Epithelial cell of proximal tubule (primary cell): ENCODE results near the gene KCTD5. TPM values are rescaled to one million over a fixed set of nuclear protein-coding genes. Genes with fewer than 3 reads are reported as not detected.

Experiments used
- DNase-seq: peaks from one replicate; pipeline ENCODE4 v3.0.0-alpha.2; 2011; ENCODE audit warnings: low read depth
- H3K4me3 ChIP-seq: 2 replicates; pipeline ENCODE4 v1.5.1; 2011; ENCODE audit warnings: low read depth, mild to moderate bottlenecking, low read length
- total RNA-seq: library from RNA; depleted of rRNA; stranded (reverse); fragments of >200 nt; gene quantifications from 2 replicates; pipeline ENCODE4 v1.2.3, GENCODE V29; 2015
- TF ChIP-seq, protein P1 (sequence below): conservative IDR thresholded peaks from 2 replicates; pipeline ENCODE4 v1.5.1; 2012; ENCODE audit warnings: low read depth, mild to moderate bottlenecking, low read length

Gene KCTD5
- total RNA-seq, 1 donor from 2014 or later = 45.1 TPM

DNA sequence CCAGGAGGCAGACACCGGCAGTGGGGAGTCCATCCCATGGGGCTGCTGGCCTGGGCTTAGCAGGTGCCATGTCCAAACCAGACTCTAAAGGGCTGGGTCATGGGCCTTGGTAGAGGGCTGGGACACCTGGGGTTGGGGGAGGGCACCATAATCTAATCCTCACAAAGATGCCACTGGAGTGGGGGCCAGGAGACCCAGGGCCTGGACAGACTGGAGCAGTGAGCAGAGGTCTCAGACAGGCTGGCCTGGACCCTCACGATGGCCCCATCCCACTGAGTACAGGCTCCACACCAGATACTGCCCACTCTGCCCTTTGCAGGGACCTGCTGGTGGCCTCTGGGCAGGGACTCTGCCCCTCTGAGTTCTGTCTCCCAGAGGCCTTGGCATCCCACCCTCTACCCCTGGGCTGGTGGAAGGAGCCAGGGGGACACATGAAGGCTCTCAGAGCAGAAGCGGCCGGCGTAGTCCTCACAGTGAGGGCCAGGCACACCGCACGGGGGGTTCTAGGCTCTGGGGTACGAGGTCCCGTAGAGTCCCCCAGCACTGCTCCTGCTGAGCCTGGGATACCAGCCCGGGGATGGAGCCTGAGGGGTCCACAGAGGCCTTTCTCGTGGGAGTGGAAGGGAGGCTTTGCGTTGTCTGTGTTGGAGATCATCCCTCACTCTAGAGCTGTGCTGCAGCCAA is 60.1 kb downstream of the KCTD5 start:
- no peak for DNase-seq
- TF ChIP-seq, protein P1, sequence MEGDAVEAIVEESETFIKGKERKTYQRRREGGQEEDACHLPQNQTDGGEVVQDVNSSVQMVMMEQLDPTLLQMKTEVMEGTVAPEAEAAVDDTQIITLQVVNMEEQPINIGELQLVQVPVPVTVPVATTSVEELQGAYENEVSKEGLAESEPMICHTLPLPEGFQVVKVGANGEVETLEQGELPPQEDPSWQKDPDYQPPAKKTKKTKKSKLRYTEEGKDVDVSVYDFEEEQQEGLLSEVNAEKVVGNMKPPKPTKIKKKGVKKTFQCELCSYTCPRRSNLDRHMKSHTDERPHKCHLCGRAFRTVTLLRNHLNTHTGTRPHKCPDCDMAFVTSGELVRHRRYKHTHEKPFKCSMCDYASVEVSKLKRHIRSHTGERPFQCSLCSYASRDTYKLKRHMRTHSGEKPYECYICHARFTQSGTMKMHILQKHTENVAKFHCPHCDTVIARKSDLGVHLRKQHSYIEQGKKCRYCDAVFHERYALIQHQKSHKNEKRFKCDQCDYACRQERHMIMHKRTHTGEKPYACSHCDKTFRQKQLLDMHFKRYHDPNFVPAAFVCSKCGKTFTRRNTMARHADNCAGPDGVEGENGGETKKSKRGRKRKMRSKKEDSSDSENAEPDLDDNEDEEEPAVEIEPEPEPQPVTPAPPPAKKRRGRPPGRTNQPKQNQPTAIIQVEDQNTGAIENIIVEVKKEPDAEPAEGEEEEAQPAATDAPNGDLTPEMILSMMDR = no peak
- H3K4me3 ChIP-seq = no peak overlapping the region

DNA sequence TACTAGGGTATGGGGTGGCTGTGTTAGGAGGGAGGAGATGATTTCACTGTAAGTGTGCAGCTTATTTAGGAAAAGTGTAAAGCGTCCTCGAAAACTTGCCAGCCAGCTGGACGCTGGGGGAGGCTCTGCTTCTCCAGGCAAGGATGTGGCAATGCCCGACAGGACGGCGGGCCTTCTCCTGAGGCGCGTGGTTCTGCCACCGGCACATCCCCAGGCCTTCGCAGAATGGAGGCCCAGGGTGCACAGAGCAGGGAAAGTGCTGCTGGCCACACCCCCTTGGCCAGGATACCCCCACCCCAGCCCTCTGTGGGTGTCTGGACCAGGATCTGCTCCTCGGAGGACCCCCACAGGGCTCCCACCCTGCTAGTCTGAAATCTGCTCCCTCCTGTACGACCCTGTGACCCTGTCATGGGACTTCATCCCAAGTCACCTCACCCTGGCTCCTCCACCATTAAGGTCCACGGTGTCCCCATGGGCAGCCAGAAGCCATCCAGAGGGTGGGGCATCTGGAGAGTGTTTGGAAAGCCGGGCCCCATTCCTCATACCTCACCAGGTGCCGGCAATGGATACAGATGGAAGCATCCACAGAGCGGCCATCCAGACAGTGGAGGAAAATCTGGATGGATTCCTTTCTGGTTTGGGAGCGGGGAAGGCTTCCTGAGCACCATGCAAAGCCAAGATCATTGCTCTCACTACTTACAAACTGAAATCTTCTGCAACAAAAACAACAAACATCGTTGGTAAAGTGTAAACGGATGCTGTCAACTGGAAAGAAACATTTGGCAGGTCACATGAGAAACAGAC is 60.9 kb downstream of the KCTD5 start:
- no peak overlapping the region for H3K4me3 ChIP-seq
- DNase-seq = no peak
- TF ChIP-seq, protein P1 = no peak

DNA sequence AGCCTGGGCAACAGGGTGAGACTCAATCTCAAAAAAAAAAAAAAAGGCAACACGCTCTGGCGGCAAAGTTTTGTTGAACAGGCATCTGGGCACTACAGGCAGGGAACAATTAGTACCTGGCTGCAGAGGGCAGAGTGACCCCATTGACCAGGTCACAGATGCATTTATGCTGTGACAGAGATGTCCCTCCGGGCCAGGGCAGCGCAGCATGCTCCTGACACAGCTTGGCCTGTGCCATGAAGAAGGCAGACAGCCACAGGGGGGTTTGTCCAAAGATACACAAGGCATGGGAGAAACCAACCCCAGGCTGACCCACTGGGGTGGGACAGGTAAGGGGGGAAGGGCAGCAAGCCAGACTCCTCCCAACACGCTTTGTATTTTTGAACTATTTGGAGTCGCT is 62.4 kb downstream of the KCTD5 start:
- H3K4me3 ChIP-seq = no peak overlapping the region

DNA sequence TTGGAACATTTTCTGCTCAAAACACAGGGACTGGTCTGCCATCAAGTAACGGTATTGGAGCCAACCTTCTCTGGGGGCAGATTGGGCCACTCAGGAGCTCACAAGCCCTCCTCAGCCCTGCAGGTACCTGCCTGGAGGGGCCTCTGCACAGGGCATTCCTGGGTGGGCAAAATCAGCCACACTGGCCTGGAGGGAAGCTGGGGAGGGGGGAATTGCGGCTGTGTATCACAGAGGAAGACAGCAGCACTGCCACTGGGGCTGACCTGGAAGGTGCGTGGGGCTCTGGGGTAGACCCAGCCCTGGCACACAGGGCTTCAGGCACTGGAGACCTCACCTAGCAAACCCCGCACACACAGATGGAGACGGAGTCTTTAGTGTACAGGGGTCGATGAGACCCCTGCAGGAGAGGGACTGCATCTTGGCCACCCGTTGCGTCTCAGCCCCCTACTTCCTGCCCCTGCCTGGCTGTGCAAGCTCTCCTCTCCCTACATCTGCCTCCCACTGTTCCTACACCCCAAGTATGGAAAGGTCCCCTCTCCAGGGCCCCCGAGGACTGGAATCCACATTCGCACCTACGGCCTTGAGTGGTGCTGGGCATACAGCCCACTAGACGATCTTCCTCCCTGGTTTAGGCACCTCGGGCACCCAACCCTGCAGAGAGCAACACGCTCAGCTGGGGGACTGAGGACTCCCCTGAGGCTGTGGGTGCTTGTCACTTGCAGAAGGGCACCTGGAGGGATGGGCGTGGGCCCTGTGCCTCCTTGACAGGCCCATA is 63.0 kb downstream of the KCTD5 start:
- no peak overlapping the region for H3K4me3 ChIP-seq
- TF ChIP-seq, protein P1 = no peak
- no peak for DNase-seq

More for the DNA sequence above, 62.4 kb downstream of the KCTD5 start:
- DNase-seq = no peak
- TF ChIP-seq, protein P1 = no peak

DNA sequence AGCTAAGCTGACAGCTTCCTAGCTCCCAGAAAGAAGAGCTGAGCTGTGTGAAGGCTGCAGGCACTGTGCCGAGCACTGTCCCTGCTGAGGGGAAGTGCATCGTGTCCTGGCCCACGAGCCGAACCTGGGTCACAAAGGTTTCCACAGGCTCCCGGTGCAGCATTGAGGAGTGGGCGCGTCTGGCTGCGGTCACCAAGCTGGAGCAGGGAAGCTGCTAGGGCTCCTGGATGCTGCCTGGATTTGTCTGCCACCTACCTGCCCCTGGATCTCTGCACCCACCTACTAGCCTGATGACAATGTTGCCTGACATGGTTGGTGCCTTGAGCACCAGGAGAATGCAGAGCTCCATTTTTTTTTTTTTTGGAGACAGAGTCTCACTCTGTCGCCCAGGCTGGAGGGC is 63.6 kb downstream of the KCTD5 start:
- TF ChIP-seq, protein P1 = no peak
- no peak overlapping the region for H3K4me3 ChIP-seq
- DNase-seq = no peak

DNA sequence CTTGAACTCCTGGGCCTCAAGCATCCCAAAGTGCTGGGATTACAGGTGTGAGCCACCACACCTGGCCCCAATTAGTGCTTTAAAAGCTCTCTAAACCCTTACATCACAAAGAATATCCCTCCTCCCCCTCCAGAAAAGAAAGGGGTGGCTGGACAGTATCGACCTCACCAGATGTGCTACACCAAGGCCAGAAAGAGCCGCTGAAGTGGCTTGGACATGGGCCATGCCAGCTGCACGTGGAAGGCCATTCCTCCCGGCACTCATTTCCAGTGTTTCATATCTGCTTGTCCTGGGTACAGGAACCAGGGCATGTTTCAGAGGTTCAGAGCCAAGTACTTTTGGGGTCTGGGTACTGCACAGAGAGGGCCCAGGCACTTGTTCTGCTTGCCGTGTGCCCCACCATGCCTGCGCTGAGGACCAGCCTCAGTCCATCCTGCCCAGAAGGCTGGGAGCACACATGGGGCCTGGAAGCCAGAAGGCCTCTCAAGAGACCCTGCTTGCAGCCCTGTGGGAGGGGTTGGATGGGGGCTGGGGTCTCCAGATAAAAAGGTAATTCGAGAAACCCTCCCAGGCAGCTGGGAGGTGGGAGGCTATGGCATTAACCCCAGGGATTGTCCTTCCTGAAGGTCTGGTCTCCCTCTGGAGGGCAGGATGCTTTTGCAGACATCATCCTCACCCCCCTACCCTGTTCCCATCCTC is 66.6 kb downstream of the KCTD5 start:
- no peak for DNase-seq

More for the DNA sequence above, 66.6 kb downstream of the KCTD5 start:
- TF ChIP-seq, protein P1 = no peak
- H3K4me3 ChIP-seq = no peak overlapping the region
